ENCODE measurements around the gene SLC43A2.
"Not testable (repeated sequence)": the region's sequence is repeated elsewhere in the genome, so short reads cannot be mapped to it uniquely, and the experiment has no call there.

Gene SLC43A2

DNA sequence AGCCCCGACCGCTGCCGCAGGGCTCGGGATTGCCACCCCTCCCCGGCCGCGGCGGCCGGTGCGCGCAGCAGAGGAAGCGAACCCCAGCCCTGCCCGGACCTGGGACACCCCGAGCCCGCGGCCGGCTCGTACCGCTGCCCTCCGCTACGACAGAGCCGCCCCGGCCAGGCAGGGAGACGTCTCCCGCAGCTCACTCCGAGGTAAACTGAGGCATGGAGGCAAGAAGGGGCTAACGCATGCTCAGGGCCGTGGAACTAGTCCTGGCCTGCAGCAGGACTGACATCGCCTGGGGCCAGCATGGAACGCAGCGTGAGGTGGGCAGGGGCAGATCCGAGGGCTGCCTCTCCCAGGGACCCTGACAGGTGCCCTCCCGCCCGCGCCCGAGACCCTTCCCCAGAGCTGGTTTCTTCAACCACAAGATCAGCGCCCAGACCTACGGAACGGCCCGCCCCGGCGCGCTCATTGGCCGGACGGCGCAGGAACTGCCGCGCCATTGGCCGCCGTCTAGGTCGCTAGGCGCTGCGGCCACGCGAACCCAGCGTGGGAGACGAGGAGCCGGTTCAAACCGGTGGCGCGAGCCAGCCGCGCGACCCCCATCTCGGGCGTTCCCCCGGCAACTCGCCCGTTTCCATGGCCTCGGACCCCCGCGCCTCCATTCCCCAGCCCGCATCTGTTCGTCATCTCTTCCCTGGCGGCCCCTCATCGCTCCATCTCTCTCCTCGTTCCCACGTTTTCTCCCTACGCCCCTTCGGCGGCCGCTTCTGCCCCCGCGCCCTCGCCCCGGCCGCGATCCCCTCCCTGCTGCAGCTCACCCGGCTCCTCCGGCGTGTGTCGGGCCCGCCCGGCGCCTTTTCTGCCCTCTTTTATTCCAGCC, at the start of gene SLC43A2:
Gene SLC43A2 (minus strand): TSS at position 853 of the 874 bp plus-strand sequence. CDS start 960 bp downstream, outside the sequence.
- Mint-ChIP-seq H3K4me3 (peak within 1 kb of the TSS; percentile 94), H3K27ac (peak within 1 kb of the TSS; percentile 93), H3K27me3 (no peaks in the 10 kb centered on the region), H3K4me1 (peaks cover 21% of the 10 kb centered on the region), H3K36me3 (no peaks in the 10 kb centered on the region), H3K9me3 (no peaks in the 10 kb centered on the region)

- H3K9me3 Mint-ChIP-seq: no peaks in the 10 kb centered on the region
- no peak overlapping the region for H3K27ac Mint-ChIP-seq
- H3K36me3 Mint-ChIP-seq: peaks cover 24% of the 10 kb centered on the region
- H3K4me1 Mint-ChIP-seq: peaks cover 14% of the 10 kb centered on the region
- no peak overlapping the region for H3K4me3 Mint-ChIP-seq
- no peaks in the 10 kb centered on the region for H3K27me3 Mint-ChIP-seq
Measured at GRCh38 chr17:1676401-1676800, 47.8 kb upstream of the SLC43A2 start.

GRCh38 chr17:1673041-1673785, 44.6 kb upstream of the SLC43A2 start:
- Mint-ChIP-seq H3K36me3 (peaks cover 30% of the 10 kb centered on the region), H3K9me3 (no peaks in the 10 kb centered on the region), H3K4me1 (peaks cover 22% of the 10 kb centered on the region), H3K27ac (no peak overlapping the region), H3K27me3 (no peaks in the 10 kb centered on the region), H3K4me3 (no peak overlapping the region)

- H3K9me3 Mint-ChIP-seq, H3K4me3 Mint-ChIP-seq, H3K27me3 Mint-ChIP-seq, H3K27ac Mint-ChIP-seq: not testable (repeated sequence)
- H3K4me1 Mint-ChIP-seq: peaks cover 11% of the 10 kb centered on the region
- peaks cover 13% of the 10 kb centered on the region for H3K36me3 Mint-ChIP-seq
Measured at GRCh38 chr17:1663934-1664333, 35.3 kb upstream of the SLC43A2 start.

- H3K27me3 Mint-ChIP-seq: no peaks in the 10 kb centered on the region
- H3K4me3 Mint-ChIP-seq: no peak overlapping the region
- no peaks in the 10 kb centered on the region for H3K9me3 Mint-ChIP-seq
- H3K4me1 Mint-ChIP-seq: peaks cover 3% of the 10 kb centered on the region
- H3K27ac Mint-ChIP-seq: no peak overlapping the region
- peaks cover 18% of the 10 kb centered on the region for H3K36me3 Mint-ChIP-seq
Measured at GRCh38 chr17:1661045-1661444, 32.4 kb upstream of the SLC43A2 start.

- Mint-ChIP-seq H3K4me3 (no peak overlapping the region), H3K27me3 (no peaks in the 10 kb centered on the region), H3K4me1 (peaks cover 3% of the 10 kb centered on the region), H3K27ac (no peak overlapping the region), H3K36me3 (peaks cover 26% of the 10 kb centered on the region), H3K9me3 (no peaks in the 10 kb centered on the region)
Measured at GRCh38 chr17:1658100-1658499, 29.5 kb upstream of the SLC43A2 start.

- no peaks in the 10 kb centered on the region for H3K27me3 Mint-ChIP-seq
- H3K27ac Mint-ChIP-seq: no peak overlapping the region
- peaks cover 24% of the 10 kb centered on the region for H3K36me3 Mint-ChIP-seq
- H3K4me1 Mint-ChIP-seq: no peaks in the 10 kb centered on the region
- no peaks in the 10 kb centered on the region for H3K9me3 Mint-ChIP-seq
- no peak overlapping the region for H3K4me3 Mint-ChIP-seq
Measured at GRCh38 chr17:1653735-1654134, 25.1 kb upstream of the SLC43A2 start.

GRCh38 chr17:1652794-1653193, 24.2 kb upstream of the SLC43A2 start:
- not testable (repeated sequence) for H3K4me1 Mint-ChIP-seq, H3K9me3 Mint-ChIP-seq, H3K4me3 Mint-ChIP-seq, H3K27me3 Mint-ChIP-seq, H3K27ac Mint-ChIP-seq
- H3K36me3 Mint-ChIP-seq: peaks cover 20% of the 10 kb centered on the region

DNA sequence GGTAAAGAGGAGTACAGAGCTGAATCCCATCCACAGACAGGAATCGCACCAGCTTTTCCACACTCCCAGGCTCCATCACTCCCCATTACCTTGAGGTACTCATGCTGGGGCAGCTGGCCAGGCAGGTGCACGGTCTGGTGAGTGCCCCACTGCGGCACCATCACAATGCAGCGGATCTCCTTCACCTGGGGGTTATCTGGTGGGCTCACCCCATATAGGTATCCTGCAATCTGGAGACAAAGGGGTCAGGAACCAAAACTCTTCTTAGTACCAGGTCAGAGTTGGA, 22.9 kb upstream of the SLC43A2 start:
- no peak overlapping the region for H3K4me3 Mint-ChIP-seq
- H3K27me3 Mint-ChIP-seq: no peaks in the 10 kb centered on the region
- H3K27ac Mint-ChIP-seq: no peak overlapping the region
- no peaks in the 10 kb centered on the region for H3K9me3 Mint-ChIP-seq
- H3K36me3 Mint-ChIP-seq: peaks cover 13% of the 10 kb centered on the region
- peaks cover 9% of the 10 kb centered on the region for H3K4me1 Mint-ChIP-seq

GRCh38 chr17:1650731-1651558, 22.3 kb upstream of the SLC43A2 start:
- Mint-ChIP-seq H3K9me3 (no peaks in the 10 kb centered on the region), H3K27me3 (no peaks in the 10 kb centered on the region), H3K4me1 (peaks cover 11% of the 10 kb centered on the region), H3K4me3 (no peak overlapping the region), H3K27ac (no peak overlapping the region), H3K36me3 (peaks cover 9% of the 10 kb centered on the region)

DNA sequence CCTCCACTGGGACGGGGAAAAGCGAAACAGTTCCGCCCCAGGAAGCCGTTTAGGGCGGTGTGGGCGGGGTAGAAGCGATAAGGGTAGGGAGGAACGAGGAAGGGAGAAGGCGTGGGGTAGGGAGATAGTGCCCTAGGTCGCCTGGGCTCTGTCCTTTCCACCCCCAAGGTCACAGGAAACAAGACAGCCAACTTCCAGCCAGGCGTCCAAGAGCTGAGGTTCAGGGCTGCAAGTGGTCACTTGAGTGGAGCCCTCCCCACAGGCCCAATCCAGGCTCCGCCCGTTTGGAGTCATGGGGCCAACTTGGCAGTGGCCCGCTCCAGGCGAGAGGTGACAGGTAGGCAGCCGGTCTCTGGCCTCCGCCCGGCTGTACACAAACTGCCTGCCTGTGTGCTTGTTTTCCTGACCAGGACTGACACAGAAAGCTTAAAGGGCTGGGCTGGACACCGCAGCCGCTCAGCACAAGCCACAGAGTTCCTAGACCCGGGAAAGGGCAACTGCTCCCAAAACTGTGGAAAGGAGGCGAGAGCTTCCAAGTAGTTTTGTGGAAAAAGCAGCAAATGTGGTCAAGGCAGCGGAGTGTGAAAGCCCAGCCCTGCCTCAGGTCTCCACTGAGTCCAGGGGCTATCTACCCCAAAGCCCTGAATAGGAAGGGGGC, 21.3 kb upstream of the SLC43A2 start, which contains the start of gene RILP:
Gene RILP (minus strand): TSS at position 23 of the 658 bp plus-strand sequence. CDS start 62 bp downstream, outside the sequence.
- Mint-ChIP-seq H3K27me3 (no peaks in the 10 kb centered on the region), H3K4me1 (peaks cover 16% of the 10 kb centered on the region), H3K4me3 (peak within 1 kb of the TSS; percentile 79), H3K27ac (no peak within 1 kb of the TSS), H3K9me3 (no peaks in the 10 kb centered on the region), H3K36me3 (peaks cover 7% of the 10 kb centered on the region)

- Mint-ChIP-seq H3K4me3 (peak overlapping the region; percentile 79), H3K27me3 (no peaks in the 10 kb centered on the region), H3K36me3 (peaks cover 7% of the 10 kb centered on the region), H3K27ac (no peak overlapping the region), H3K4me1 (peaks cover 23% of the 10 kb centered on the region), H3K9me3 (no peaks in the 10 kb centered on the region)
Measured at GRCh38 chr17:1648963-1649843, 20.6 kb upstream of the SLC43A2 start.

DNA sequence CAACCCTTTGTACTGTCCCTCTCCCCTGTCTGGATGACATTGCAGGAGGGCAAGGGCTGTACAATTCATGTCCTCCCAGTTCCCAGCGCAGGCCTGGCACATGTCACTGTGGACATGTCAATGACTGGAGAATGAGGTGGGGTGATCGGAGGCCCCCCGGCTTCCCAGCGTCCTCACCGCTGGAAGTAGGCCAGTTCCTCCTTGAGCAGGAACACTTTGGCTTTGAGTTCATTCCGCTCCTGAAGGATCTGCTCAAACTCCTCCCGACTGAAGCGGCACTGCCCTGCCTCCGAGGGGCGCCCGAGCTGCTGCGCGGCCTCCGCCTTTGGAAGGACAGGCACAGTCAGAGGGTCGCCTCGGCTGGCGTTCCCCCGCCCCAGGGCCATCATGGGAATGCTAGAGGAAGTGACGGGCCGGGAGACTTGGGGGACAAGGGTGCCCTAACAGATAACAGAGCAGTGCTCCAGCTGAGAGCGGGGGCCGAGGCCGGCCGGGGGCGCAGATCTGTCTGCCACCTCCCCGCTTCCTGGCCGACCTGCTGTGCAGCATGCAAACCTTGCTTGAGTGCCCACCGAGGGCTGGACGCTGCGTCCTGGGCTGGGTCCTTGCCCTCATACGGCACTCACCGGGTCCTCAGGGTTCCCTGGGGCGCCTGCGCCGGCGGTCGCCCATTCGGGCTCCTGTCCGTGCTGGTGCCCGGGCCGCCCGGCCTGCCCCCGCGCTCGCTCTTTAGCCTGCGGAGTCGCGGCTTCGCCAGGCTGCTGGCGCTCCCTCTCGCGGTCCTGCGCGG, 19.7 kb upstream of the SLC43A2 start:
- H3K9me3 Mint-ChIP-seq: no peaks in the 10 kb centered on the region
- peak overlapping the region; percentile 79 for H3K4me3 Mint-ChIP-seq
- no peak overlapping the region for H3K27ac Mint-ChIP-seq
- H3K27me3 Mint-ChIP-seq: no peaks in the 10 kb centered on the region
- peaks cover 27% of the 10 kb centered on the region for H3K4me1 Mint-ChIP-seq
- H3K36me3 Mint-ChIP-seq: peaks cover 3% of the 10 kb centered on the region

GRCh38 chr17:1647802-1648171, 19.2 kb upstream of the SLC43A2 start:
- Mint-ChIP-seq H3K4me3 (peak overlapping the region; percentile 47), H3K27ac (no peak overlapping the region), H3K4me1 (peaks cover 27% of the 10 kb centered on the region), H3K9me3 (no peaks in the 10 kb centered on the region), H3K27me3 (no peaks in the 10 kb centered on the region), H3K36me3 (no peaks in the 10 kb centered on the region)
